AG10803 (cell line): ENCODE measurements around the gene IPO4.

Experiments used
- DNase-seq: peaks from one replicate; pipeline ENCODE4 v3.0.0; 2010; ENCODE audit warnings: low read depth
- H3K4me3 ChIP-seq: 2 replicates; pipeline ENCODE4 v1.5.1; 2011; ENCODE audit warnings: mild to moderate bottlenecking, low read length, control low read depth
- TF ChIP-seq, protein P1 (sequence below): conservative IDR thresholded peaks from 2 replicates; pipeline ENCODE4 v1.5.1; 2011; ENCODE audit warnings: mild to moderate bottlenecking, low read length, control low read depth, inconsistent platforms

Gene IPO4

DNA sequence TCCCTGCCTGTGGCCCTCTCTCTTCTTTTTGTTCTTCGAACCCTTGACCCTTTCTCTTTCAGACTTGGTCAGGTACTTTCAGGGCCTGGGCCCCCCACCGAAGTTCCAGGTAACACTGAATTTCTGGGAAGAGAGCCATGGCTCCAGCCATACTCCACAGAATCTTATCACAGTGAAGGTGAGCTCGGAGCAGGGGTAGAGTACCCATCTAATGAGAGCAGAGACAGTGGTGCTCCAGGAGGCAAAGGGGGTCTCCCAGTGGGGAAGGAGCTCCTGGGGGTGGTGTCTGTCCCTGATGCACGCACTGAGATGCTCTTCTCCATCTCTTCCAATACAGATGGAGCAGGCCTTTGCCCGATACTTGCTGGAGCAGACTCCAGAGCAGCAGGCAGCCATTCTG lies 22.8 kb downstream of the IPO4 start:
- no peak overlapping the region for H3K4me3 ChIP-seq
- no peak for DNase-seq
- TF ChIP-seq, protein P1, sequence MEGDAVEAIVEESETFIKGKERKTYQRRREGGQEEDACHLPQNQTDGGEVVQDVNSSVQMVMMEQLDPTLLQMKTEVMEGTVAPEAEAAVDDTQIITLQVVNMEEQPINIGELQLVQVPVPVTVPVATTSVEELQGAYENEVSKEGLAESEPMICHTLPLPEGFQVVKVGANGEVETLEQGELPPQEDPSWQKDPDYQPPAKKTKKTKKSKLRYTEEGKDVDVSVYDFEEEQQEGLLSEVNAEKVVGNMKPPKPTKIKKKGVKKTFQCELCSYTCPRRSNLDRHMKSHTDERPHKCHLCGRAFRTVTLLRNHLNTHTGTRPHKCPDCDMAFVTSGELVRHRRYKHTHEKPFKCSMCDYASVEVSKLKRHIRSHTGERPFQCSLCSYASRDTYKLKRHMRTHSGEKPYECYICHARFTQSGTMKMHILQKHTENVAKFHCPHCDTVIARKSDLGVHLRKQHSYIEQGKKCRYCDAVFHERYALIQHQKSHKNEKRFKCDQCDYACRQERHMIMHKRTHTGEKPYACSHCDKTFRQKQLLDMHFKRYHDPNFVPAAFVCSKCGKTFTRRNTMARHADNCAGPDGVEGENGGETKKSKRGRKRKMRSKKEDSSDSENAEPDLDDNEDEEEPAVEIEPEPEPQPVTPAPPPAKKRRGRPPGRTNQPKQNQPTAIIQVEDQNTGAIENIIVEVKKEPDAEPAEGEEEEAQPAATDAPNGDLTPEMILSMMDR = no peak

DNA sequence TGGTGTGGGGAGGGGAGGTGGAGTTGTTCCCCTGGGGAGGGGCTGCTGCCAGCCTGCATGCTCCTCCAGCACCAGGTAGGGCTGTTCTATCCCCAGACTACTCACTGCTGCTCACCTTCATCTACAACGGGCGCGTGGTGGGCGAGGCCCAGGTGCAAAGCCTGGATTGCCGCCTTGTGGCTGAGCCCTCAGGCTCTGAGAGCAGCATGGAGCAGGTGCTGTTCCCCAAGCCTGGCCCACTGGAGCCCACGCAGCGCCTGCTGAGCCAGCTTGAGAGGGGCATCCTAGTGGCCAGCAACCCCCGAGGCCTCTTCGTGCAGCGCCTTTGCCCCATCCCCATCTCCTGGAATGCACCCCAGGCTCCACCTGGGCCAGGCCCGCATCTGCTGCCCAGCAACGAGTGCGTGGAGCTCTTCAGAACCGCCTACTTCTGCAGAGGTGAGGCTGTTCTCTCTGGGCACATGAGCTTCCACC lies 24.1 kb downstream of the IPO4 start:
- H3K4me3 ChIP-seq = no peak overlapping the region
- TF ChIP-seq, protein P1 = no peak
- DNase-seq = no peak

DNA sequence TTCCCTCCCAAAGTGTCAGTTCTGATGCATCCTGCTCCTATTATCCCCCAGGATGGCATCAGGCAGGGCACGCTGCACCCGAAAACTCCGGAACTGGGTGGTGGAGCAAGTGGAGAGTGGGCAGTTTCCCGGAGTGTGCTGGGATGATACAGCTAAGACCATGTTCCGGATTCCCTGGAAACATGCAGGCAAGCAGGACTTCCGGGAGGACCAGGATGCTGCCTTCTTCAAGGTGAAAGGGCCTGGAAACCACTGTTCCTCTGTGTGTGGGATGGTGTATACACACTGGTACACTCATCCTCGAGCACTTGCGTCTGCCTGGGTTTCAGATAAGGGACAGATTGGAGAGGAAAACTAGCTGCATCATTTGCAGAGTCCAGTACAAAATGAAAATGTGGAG lies 26.5 kb downstream of the IPO4 start:
- TF ChIP-seq, protein P1 = no peak
- peak overlapping the region; percentile 98 for H3K4me3 ChIP-seq

DNA sequence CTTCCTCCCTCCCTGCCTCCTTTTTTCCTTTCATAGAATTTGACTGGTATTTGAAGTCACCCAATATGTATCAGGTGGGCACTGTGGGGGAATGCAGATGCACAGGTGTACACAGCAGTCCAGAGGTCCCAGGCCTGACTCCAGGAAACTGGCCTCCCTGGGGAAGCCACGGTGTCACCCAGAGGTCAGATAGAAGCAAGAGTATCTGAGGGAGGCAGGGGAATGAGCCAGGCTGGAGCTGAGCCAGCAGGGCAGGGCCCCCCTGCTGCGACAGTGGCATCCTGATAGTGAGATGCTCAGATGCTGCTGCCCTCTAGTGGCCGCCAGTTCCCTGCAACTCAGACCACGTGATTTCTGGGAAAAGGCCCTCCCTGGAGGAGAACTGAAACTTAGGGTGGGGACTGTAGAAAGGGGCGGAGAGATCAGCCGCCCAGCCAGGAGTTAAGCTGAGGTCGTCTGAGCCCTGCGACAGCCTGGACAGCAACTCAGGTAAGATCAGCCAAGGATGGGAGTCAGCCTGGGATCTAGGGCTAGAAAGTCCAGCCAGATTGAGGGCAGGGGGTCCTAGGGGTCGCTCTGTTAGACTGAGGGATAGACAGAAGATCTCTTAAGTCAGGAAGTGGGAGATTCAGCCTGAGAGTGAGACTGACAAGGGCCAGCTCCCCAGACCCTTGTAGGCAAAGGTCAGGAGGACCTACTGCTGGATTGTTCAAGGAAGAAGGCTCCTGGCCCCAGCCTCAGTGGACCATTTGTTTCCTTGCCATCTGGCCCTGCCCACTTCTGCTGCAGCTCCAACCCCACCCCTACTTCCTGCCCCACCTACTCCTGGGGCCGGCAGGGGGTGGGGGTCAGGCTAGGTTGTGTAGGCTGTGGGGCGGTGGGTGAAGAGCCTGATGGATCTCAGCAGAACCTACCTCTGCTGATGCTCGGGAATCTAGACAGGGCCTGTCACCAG lies 27.5 kb downstream of the IPO4 start, which contains the start of gene IRF9:
Gene IRF9, plus strand, starts transcription at position 416 of the 955 bp plus-strand sequence. CDS start 880 bp downstream, outside the sequence.
- DNase-seq = peak; percentile 92
- peak within 1 kb of the TSS; percentile 98 for H3K4me3 ChIP-seq
- TF ChIP-seq, protein P1 = peak; percentile 89

More for the DNA sequence above, 26.5 kb downstream of the IPO4 start:
- peak; percentile 26 for DNase-seq

DNA sequence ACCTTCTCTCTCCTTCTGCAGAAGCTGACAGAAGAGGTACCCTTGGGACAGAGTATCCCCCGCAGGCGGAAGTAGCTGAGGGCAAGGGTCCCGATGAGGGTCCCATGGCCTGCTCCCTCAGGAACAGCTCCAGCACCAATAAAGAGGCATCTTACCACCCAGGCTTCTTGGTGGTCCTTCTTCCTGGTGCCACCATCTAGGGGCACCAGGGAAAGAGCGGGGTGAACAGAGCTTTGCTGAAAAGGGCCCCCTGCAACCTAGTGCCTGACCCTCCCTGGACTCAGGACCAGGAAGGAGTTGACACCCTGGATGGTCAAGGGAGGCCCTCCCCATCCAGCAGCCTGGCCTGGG lies 28.1 kb downstream of the IPO4 start:
- TF ChIP-seq, protein P1 = no peak
- no peak for DNase-seq

DNA sequence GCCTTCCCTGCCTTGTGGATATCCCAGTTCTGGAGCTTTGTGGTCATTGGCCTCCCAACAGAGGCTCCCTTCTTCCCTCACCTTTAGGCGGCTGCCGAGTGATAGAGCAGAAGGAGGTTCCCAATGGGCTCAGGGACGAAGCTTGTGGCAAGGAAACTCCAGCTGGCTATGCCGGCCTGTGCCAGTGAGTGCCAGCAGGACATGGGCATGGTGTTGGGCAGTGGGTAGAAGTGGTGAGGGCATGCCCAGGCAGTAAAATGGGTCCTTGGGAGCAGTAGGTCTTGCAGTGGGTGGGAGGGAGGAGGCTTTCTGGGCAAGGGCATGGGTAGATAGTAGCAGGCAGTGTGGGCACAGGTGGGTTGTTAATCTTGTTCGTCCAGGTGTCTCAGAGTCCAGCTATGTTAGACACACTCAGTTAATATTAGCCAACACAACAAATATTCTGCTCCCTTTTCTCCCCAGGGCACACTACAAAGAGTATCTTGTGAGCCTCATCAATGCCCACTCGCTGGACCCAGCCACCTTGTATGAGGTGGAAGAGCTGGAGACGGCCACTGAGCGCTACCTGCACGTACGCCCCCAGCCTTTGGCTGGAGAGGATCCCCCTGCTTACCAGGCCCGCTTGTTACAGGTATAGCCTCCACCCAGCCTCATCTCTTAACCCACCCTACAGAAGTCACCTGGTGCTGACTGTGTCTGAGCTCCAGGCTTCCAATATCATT lies 28.7 kb downstream of the IPO4 start:
- TF ChIP-seq, protein P1 = no peak
- no peak overlapping the region for H3K4me3 ChIP-seq

More for the DNA sequence above, 28.1 kb downstream of the IPO4 start:
- no peak overlapping the region for H3K4me3 ChIP-seq

More for the DNA sequence above, 28.7 kb downstream of the IPO4 start:
- DNase-seq = no peak
